T-helper 2 cell (primary cell): ENCODE data around the gene CARM1.
"Not testable (repeated sequence)": the region's sequence is repeated elsewhere in the genome, so short reads cannot be mapped to it uniquely, and the experiment has no call there.

Experiments
- DNase-seq, 5 experiments: peaks; one replicate each; pipeline versions ENCODE4 v3.0.0 to v3.0.0-alpha.2; 2012 to 2022

Gene CARM1

DNA sequence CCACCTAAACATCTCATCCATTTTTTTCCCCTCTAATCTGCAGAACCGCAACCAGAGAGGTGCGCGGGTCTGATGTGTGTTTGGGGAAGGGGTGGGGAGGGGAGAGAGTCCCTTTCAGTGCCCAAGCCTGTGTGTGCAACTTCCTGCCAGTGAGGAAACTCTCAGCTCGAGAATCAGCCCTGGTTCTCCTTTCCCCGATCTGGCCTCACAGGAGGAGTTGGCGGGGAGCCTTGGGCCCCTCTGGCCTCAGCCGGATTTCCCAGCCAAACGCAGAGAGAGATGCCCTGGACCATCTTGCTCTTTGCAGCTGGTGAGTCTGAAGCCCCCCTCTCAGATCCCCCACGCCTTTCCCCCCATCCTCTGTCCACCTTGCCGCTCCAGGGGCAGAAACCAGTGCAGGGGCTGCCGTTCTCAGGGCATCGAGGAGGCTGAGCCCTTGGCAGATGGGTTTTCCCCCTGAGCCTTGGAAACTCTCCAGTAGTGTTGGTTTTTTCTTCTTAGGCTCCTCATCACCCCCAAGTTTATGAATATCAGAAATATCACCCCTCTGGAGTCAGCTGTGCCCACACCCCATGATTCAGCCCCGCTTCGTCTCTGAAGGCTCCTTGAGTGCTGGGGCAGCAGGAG lies 23.0 kb upstream of the CARM1 start, which contains the start of gene C19orf38:
Gene C19orf38, plus strand, starts transcription at position 186 of the 627 bp plus-strand sequence. Its CDS starts 94 bp downstream, at position 280.
- no peak for DNase-seq

DNA sequence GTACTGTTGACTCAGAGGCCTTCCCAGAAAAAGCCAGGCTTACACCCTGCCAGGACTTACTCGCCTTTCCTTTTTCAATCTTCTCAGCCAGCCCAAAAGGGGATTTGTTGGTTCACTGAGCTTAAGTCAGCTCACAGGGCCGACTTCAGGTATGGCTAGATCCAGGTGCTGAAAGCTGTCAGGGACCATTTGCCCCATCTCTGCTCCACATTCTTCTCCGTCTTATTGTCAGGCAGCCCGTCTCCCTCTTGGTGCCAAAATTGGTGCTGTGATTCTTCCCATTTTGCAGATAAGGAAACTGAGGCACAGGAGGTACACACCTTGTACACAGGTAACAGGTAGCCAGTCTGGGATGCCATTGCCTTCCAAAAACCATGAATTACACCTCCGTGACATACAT lies 20.7 kb upstream of the CARM1 start:
- no peak for DNase-seq

DNA sequence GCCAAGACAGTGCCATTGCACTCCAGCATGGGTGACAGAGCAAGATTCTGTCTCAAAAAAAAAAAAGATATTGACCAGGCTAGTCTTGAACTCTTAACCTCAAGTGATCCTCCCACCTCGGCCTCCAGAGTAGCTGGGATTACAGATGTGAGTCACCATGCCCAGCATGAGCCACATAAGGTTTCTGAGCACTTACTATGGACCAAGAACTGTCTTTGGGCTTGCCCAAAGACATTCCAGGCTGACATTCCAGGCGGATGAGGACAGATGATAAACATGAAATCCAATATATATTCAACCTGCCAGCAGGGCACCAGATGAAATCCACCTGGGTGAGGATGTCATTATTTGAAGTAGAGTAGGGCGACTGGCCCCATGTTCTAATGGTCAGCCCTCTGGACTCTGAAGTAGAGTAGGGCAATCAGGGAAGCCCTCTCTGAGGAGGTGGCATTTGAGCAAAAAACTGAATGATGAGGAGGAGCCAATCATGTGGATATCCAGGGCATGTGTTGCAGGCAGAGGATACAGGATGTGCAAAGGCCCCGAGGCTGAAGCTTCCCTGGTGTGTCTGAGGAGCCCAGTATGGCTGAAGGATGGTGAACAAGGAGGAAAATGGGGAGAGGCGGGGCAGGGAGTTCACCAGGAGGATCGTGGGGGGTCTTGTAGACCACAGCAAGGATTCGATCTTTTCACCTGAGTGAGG lies 19.1 kb upstream of the CARM1 start:
- no peak for DNase-seq

DNA sequence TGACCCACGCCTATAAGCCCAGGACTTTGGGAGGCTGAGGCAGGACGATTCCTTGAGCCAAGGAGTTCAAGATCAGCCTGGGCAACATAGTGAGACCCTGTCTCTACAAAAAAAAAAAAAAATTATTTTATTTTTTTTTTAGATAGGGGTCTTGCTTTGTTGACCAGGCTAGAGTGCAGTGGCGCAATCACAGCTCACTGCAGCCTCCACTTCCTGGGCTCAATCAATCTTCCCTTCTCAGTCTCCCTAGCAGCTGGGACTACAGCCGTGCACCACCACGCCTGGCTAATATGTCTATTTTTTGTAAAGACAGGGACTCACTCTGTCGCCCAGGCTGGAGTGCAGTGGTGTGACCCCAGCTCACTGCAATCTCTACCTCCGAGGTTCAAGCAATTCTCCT lies 18.4 kb upstream of the CARM1 start:
- no peak for DNase-seq

DNA sequence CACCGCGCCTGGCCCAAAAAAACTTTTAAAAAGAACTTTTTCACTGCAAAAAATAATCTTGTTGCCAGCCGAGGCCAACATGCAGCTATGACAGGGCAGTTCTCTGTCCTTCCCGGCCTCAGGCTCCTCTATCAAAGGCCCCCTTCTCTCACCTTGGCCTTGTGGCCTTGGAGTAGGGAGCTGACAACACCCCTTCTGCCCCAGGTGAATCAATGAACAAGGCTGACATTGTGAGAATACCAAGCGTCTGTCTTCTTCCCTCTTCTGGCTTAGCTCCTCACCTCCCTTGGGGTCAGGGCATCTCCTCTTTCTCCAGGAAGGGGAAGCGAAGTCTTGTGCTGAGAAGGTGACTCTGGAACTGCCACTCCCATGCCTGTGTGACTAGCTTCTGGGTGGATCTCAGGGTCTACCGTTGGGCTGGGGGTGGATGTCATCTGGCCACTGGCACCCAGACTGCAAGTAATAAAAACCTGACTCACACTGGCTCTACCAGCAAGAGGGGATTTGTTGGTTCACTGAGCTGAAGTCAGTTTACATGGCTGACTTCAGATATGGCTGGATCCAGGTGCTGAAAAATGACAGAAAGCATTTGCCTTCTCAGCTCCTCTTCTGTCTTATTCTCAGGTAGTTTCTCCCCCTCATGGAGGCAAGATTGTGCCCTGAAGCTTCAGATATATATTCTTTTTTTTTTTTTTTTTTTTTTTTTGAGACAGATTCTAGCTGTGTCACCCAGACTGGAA lies 16.8 kb upstream of the CARM1 start:
- DNase-seq: no peak

DNA sequence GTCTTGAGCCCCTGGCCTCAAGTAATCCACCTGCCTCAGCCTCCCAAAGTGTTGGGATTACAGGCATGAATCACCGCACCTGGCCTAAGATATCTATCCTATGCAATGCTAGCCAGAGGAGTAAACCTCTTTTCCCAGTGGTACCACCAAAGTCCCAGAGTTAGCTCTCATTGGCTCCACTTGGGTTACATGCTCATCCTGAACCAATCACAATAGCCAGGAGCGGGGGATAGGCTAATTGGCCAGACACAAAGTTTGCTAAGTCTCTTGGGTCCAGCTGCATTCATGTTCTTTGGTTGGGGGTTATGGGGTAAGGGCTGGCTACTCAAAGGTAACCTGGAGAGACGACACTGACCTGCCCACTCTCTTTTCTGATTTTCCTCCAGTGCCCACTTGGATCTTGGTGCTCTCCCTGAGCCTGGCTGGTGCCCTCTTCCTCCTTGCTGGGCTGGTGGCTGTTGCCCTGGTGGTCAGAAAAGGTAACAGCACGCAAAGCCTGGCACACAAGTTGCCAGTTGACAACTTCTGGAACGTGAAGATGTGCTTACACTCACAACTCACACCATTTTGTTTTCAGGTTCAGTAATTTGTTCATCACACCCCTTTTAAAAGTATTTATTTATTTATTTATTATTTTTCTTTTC lies 15.4 kb upstream of the CARM1 start:
- DNase-seq: peak in 1 of 5 experiments; percentile 54

DNA sequence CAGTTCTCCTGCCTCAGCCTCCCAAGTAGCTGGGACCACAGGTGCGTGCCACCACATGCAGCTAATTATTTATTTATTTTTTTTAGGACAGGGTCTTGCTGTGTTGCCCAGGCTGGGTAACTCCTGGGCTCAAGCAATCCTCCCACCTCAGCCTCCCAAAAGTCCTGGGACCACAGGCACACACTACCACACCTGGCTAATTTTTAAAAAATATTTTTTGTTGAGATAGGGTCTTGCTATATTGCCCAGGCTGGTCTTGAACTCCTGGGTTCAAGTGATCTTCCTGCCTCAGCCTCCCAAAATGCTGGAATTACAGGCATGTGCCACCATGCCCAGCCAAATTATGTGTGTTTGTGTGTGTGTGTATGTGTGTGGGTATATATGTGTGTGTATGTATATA lies 14.5 kb upstream of the CARM1 start:
- not testable (repeated sequence) for DNase-seq

DNA sequence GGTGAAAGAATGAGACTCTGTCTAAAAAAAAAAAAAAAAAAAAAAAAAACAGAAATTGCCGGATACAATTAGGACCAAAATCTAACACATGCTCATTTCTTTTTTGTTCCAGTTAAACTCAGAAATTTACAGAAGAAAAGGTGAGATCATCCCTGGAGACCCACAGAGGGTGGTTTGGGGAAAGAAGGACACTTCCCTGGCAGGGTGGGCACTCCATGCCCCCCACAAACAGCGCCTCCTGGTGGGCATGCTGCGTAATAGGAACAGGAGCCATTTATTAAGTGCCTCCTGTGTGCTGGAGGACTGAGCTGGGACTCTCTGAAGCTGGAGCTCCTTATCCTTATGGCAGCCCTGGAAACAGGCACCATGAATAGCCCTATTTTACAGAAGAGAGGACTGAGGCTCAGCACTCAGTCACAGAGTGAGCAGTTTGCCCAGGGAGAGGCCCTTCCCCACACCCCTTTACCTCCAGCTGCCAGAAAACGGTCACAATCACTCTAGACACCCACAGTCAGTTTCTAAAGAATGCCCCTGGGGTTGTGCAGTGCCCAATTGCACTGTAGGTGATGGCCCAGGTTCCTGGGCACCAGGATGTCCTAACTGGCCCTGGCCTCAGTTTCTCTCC lies 13.0 kb upstream of the CARM1 start:
- DNase-seq: no peak

DNA sequence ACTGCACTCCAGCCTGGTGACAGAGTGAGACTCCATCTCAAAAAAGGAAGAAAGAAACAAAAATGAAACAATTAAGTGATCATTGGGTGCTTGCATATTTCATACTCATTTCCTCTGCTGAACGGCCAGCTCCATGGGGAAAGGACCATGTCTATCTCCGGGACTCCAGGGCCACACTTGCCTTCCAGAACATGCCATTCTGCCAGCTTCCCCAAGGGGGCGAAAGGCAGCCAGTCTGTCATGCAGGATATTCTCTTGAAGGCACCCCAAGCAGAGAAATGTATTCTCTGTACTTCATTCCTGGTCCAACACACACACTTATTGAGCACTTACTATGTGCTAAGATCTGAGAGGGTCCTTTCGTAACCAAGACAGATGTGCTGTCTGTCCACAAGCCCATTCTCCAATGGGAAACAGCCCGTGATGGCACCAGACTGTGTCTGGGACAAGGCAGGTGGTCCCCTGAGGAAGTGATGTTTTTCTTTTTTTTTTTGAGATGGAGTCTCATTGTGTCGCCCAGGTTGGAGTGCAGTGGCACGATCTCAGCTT lies 10.2 kb upstream of the CARM1 start:
- peak in 2 of 5 experiments; percentile 8 to 48 for DNase-seq

DNA sequence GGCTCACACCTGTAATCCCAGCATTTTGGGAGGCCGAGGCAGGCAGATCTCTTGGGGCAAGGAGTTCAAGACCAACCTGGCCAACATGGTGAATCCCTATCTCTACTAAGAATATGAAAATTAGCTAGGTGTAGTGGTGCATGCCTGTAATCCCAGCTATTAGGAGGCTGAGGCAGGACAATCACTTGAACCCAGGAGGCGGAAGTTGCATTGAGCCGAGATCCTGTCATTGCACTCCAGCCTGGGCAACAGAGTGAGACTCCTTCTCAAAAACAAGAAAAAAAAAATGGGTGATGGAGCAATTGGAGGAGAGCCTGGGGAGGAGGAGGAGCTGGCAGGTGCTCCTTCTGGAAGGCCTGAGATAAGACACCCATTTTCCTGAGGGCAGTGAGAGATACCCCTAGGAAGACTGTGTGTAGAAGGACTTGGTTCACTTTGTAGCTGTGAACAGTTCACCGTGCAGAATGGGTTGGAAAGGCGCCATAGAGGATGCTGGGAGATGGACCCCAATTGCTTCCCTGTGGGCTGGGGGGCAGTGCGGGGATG lies 8.7 kb upstream of the CARM1 start:
- DNase-seq: no peak

DNA sequence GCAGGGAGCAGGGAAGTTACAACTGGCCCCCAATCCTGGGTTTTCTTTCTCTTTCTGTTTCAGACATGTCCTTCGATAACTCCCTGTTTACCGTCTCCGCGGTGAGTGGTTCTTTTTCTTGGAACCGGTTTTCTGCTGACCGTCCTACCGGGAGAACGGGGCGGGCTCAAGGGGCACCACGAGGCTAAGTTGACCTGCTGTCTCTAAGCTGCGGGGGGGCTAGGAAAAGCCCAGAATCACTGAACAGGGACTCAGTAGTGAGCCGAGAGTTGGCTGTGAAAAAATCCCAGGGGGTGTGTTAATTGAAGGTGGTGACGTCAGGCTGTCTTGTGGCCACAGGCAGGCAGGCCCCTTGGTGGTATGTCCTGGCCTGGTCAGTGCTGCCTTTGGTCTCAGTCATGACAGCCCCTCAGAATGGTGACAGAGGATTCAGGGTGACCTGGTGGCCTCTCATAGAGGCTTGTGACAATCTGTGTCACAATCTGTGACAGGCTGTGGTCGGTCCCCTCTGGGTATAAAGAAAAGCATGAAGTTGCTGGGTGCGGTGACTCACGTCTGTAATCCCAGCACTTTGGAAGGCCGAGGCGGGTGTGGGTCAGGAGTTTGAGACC lies 8.1 kb upstream of the CARM1 start:
- no peak for DNase-seq

DNA sequence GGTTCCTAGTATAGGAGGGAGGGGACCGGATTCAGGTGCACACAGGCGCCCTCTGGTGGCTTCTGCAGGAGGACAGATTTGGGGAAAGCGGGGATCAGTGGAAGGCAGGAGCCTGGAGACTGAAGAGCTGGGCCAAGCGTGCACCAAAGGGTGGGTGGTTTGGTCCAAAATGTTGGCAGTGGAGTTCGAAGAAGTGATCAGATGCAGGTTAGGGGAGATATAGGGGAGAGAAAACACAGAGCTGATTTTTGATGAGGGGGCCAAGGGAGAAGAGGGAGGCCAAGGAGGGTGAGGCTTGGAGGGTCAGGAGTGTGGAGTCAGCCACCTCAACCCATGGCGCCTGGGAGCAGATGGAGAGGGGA lies 6.8 kb upstream of the CARM1 start:
- DNase-seq: peak; percentile 59 to 82 (median 70)

DNA sequence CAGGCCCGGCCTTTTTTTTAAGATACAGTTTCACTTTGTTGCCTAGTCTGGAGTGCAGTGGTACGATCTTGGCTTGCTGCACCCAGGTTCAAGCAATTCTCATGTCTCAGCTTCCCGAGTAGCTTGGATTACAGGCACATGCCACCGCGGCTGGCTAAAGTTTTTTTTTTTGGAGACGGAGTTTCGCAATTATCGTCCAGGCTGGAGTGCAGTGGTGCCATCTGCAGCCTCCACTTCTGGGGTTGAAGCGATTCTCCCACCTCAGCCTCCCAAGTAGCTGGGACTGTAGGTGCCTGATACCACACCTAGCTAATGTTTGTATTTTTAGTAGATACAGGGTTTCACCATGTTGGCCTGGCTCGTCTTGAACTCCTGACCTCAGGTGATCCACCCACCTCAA lies 4.9 kb upstream of the CARM1 start:
- no peak for DNase-seq

DNA sequence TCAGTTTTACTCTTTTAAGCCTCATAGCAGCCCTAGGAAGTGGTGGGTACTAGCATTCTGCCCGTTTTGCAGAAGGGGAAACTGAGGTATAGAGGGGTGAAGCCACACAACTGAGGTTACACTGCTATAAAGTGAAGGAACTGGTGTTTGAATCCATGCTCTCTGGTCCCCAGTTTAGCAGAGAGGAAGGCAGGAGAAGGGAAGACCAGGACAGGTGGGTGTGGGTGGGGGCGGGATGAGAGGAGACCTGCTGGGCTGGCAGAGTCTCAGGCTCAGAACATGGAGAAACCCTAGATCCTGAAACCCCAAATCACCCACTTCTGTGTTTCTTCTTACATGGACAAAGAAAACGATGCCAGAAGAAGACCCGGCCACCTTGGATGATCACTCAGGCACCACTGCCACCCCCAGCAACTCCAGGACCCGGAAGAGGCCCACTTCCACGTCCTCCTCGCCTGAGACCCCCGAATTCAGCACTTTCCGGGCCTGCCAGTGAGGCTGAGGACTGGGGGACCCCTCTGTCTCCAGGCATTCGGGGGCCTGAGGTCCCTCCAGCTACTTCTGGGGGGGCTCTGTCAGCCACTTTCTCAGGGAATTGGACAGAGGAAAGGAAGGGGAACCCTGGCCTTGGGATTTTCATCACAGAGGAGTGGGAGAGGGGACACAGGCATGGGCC lies 2.3 kb upstream of the CARM1 start:
- DNase-seq: no peak

DNA sequence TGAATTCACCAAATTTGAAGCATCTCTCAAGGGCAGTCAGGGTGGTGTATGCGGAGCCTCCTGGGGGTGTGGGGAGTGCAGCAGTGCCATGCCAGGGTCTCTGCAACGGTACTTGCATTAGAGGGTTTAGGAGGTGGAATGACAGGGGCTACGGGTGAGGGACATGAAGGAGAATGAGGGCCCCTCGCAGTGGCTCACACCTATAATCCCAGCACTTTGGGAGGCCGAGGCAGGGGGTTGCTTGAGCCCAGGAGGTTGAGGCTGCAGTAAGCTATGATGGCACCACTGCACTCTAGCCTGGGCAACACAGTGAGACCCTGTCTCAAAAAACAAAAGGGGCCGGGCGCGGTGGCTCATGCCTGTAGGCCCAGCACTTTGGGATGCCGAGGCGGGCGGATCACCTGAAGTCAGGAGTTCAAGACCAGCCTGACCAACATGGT lies 1.5 kb upstream of the CARM1 start:
- not testable (repeated sequence) for DNase-seq

DNA sequence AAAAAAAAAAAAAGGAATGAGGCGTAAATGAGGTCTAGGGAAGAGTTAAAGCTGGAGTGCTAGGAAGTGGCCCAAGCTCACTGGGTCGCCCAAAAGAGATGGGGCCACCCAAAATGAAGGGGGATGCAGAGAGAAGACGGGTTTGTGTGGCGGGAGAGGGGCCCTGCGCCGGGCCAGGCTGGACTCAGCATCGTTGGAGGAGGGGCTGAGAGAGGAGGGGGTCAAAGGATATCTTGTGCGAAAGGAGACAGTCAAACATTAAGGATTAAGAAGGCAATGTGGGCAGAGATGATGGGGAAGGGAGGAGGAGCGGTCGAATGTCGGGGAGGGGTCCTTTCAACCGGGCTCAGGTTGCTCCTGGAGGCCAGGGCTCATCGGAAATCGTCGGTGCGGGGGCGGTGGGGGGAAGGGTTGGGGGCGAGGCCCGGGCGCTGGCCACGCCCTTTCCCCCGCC lies 825 bp upstream of the CARM1 start:
- DNase-seq: no peak

DNA sequence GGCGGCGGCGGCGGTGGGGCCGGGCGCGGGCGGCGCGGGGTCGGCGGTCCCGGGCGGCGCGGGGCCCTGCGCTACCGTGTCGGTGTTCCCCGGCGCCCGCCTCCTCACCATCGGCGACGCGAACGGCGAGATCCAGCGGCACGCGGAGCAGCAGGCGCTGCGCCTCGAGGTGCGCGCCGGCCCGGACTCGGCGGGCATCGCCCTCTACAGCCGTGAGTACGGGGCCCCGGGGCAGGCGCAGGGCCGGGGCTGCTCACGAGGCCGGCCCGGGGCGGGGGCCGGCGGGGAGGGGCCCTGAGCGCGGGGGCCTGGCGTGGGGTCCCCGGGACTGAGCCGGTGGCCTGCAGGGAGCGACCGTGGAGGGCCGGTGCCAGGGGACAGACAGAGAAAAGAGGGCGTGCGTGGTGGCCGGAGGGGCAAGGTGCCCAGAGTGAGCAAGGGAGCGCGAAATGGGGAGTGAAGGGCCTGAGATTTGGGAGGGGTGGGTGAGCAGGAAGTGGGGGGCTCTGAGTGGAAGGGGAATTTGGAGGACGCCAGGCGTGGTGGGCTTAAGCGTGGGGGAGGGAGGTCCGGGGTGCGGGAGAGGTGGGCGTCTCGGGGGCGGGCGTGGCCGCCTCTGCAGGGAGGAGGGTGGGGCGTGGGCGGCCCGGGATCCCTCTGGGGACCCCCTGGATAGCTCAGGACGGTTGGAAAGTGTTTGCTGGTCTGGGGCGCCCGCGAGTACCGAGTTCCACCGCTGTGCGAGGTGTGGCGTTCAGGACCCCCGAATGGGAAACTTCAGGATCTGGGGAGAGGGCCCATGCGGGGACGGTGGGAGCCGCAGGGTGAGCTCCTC lies 575 bp downstream of the CARM1 start:
- peak in 3 of 5 experiments; percentile 11 to 56 (median 44) for DNase-seq

DNA sequence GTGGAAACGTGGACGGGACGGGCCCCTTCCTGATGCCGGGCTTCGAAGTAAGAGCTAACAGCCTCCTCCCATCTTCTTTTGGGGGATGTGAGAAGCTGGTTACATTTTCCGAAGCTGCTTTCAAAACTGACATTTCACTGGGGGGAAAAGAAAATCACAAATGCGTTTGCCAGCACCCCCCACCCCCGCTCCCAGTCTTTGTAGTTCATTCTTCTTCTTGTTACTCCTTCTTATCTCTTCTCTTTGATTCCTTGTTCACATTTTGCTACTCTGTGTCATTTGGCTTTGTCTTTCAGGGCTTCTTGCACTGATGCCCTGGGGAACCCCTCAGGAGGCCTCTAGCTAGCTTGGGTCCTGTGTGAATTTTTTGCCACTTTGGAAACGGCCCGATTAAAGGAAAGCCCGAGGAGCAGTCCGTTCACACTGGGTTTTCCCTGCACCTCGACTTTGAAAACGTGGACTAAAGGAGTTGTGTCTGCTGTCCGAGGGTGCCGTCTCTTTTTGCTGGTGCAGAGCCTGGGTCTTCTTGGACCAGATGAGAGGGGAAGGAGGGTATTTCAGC lies 1.3 kb downstream of the CARM1 start:
- DNase-seq: peak in 2 of 5 experiments; percentile 8 to 19

DNA sequence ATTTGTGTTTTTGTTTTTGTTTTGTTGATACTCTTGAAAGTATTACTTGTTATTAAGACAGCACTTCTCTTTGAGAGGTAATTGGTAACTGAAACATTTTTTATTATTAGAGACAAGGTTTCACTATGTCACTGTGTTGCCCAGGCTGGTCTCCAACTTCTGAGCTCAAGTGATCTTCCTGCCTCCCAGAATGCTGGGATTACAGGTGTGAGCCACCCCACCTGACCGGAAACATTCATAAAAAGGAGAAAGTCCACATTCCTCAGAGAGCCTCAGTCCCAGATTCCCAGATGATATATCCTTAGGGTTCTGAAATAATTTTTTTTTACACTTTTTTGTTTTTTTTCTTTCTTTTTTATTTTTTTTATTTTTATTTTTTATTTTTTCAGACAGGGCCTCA lies 2.7 kb downstream of the CARM1 start:
- no peak for DNase-seq
